Fibroblast of villous mesenchyme (primary cell): ENCODE measurements around the gene LRP5. TPM values are rescaled to one million over a fixed set of nuclear protein-coding genes. Genes with fewer than 3 reads are reported as not detected.

Experiments
- DNase-seq: peaks from one replicate; pipeline ENCODE4 v3.0.0-alpha.2; 2010; ENCODE audit warnings: low read depth
- H3K4me3 ChIP-seq: 2 replicates; pipeline ENCODE4 v1.5.1; 2011; ENCODE audit warnings: low read depth, mild to moderate bottlenecking, low read length
- CTCF ChIP-seq: IDR thresholded peaks from 2 replicates; pipeline ENCODE4 v1.5.1; 2012; ENCODE audit warnings: low read depth, mild to moderate bottlenecking, low read length; ENCODE audit not compliant: insufficient read depth
- total RNA-seq: library from RNA; depleted of rRNA; stranded (reverse); fragments of >200 nt; gene quantifications from 2 replicates; pipeline ENCODE4 v1.2.3, GENCODE V29; 2012

Gene LRP5
- total RNA-seq, 1 donor, result 31.5 TPM

- no peak for DNase-seq
- H3K4me3 ChIP-seq, result no peak overlapping the region
- no peak for TF ChIP-seq CTCF
Observed at GRCh38 chr11:68315171-68315920, 3.0 kb downstream of the LRP5 start.

DNA sequence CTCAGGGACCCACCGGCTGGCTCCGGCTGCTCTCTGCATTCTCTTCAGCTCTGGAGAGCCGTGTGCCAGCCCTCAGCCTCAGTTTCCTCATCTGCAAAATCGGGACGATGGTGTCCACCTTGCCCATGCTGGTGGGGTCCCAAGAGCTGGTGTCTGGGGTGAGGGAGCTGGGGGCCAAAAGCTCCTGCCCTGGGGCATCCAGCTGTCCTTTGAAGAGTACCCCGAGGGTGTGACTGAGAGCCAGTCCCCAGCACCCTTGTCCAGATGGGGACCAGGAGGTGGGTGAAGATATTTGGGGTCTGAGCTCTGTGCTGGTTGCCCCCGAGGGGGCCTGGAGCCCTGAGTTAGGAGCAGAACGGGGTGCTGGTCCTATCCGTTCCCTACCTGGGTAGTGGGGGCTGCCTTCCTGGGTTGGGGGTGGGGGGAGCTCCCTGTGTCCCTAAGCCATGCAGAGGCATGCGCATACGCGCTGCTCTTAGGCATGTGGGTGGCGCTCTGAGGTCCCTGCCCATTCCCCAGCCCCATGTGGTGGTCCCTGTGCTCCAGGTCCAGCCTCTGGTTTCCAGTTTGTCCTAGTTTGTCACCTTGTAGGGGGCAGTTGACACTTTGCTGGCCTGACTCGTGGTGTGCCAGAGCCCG lies 4.9 kb downstream of the LRP5 start:
- DNase-seq, result no peak
- TF ChIP-seq CTCF, result no peak
- no peak overlapping the region for H3K4me3 ChIP-seq

GRCh38 chr11:68321293-68322051 lies 9.1 kb downstream of the LRP5 start:
- TF ChIP-seq CTCF, result no peak
- no peak overlapping the region for H3K4me3 ChIP-seq
- DNase-seq, result no peak

DNA sequence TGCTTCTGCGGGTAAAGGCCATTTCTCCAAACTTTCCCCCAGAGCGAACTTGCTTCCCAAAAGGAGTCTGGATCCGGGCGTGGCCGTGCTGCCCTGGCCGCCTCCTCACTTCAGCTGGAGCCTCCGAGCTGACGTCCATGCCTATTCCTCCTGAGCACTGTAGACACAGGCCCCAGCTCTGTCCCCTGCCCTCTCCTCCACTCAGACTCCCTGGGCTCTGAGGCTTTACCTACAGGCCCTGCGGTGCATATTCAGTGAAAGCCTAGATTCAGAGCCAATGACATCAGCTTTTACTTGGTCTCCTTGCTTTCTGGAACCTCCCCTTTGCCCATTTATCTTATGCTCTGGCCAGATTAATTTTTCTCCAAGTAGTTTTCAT lies 9.7 kb downstream of the LRP5 start:
- DNase-seq, result no peak
- no peak overlapping the region for H3K4me3 ChIP-seq
- TF ChIP-seq CTCF, result no peak

- TF ChIP-seq CTCF, result no peak
- DNase-seq, result no peak
Observed at GRCh38 chr11:68324241-68324640, 11.8 kb downstream of the LRP5 start.

GRCh38 chr11:68324695-68325094 lies 12.3 kb downstream of the LRP5 start:
- no peak for DNase-seq

More at GRCh38 chr11:68324241-68324640, 11.8 kb downstream of the LRP5 start:
- H3K4me3 ChIP-seq, result no peak overlapping the region

More at GRCh38 chr11:68324695-68325094, 12.3 kb downstream of the LRP5 start:
- no peak for TF ChIP-seq CTCF
- H3K4me3 ChIP-seq, result no peak overlapping the region
